ENCODE measurements around the gene SPINK7.

Gene SPINK7

DNA sequence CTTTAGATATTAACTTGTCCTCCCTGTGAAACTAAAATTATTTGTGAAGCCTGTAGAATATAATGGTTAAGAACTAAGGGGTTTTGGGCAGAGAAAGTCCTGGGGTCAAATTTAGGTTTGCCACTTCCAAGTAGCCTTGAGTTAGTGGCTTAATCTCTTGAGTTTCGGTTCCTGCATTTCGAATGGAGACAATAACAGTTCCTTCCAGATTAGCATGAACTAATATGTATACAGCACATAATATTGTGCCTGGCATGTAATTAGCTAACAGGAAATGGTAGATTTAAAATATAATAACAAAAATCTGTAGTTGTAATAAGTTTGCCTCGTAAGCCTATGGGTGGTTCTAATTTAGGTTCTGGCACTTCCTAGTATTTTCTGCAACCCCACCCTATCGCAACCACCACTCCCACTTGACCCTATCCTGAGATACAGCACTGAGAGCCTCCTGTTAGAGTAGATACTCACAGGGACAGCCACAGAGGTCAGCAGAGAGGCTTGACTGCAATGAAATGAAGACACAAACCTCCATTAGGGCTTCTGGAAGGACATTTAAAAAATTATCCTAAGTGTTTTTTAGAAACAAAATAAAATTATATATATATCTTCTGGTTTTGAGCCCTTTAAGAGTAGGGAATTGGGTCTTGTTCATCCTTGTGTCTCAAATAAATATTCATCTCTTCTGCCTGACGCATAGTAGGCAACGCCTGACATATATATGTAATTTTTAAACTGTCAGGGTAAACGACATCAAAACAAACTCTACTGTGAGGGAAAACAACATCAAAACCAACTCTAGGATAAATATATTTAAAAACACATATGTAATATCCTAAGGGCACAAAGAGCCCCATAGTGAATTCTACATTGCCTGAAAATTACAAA is 31.6 kb downstream of the SPINK7 start:
- DNase-seq: no peak

DNA sequence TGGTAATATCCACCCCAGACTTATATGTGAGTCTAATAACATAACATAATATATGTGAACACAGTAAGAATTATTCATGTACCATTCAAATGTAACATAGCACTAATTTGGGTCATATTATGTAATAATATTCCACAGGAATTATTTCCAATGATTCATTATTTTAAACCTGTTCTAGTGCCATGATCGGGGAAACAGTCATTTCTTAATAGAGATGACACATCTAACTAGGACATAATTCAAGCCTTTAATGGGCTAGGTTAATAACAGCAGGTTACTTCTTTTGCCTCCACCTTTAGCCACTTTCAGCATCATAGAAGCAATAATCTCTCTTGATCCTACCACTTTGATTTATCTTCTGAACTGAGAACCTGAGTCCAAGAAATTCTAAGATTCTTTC is 35.5 kb downstream of the SPINK7 start:
- DNase-seq: no peak

DNA sequence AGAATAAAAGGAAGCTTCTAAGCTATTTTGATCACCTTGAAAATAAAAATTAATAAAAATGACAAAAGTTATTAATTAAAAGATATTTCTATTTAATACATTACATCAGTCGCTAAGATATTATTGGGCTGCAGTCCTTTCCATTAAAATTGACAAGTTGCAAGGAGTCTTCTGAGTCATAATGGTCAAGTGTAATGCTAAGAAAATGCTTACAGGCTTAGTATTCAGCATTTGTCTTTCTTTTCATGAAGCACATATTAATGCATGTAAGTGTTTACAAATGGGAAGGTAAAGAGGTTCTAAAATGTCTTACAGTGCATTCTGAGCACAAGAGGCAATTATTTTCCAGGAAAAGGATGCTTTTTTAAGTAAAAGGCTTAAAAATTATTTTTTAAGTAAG is 40.5 kb downstream of the SPINK7 start:
- DNase-seq: no peak

DNA sequence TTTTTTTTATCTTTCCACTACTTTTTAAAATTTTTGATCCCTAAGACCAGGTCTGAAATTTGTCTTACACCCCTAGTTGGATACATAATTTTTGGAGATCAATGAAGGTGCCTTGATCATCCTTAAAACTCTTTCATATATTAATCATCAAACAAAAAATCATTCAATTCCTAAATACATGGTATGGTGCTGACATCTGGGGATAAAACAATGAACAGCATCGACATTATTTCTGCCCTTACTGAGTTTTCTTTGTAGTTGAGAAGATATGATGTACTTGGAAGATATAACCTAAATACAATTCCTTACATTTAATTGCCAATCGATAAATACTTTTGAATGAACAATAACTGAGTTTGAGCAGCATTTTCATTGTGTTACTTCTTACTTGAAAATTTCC is 41.4 kb downstream of the SPINK7 start:
- no peak for DNase-seq

DNA sequence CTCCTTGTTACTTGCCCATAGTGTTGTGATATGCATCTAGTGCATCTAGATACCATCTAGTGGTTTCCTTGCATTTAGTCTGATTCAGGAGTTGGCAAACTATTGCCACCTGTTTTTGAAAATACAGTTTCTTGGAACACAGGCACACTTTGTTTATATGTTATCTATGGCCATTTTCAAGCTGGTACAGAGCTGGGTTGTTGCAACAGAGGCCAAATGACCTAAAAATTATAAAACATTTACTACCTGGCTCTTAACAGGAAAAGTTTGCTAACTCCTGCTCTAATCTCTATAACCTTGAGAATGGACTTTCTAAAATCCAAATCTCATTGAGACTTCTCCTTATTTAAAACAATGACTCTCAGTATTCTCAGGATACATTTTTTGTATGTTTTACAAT is 52.1 kb downstream of the SPINK7 start:
- DNase-seq: no peak
